IMR-90 (cell line): Measurements from ENCODE around the gene TAS2R30.

Source experiments
- BHLHE40 ChIP-seq: fragments of 150-350 bp; IDR thresholded peaks from 2 replicates; pipeline ENCODE4 v1.6.1; 2016; ENCODE audit warnings: mild to moderate bottlenecking, low read depth, low read length
- NFE2L2 ChIP-seq: fragments of 150-350 bp; IDR thresholded peaks from 2 replicates; pipeline ENCODE4 v1.6.1; 2016; ENCODE audit warnings: low read depth, mild to moderate bottlenecking, low read length
- POLR2A ChIP-seq: IDR thresholded peaks from 2 replicates; pipeline ENCODE4 v1.6.1; 2012; ENCODE audit warnings: mild to moderate bottlenecking, low read depth, low read length
- TF ChIP-seq, protein P1 (sequence below): conservative IDR thresholded peaks from 2 replicates; pipeline ENCODE4 v1.5.1; 2012; ENCODE audit warnings: mild to moderate bottlenecking, low read depth, low read length, improper control_type of control experiment

DNA sequence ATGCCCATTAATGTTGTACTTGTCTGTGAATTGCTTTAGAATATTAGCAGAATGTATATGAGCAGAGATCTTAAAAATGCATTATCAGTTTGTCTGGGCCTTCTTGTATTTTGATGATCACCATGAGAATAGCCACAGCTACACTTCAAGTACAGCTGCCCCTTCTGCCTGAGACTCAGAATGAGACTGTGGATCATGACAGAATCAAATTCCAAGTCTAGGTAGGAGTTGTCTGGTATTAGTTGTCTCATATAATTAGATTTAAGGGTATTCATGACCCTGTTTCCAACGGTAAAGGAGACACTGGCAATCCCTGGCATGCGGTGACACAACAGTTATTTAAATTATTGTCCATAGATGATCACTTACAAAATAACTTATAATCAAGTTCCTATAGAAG lies 18.3 kb upstream of the TAS2R30 start:
- TF ChIP-seq, protein P1, sequence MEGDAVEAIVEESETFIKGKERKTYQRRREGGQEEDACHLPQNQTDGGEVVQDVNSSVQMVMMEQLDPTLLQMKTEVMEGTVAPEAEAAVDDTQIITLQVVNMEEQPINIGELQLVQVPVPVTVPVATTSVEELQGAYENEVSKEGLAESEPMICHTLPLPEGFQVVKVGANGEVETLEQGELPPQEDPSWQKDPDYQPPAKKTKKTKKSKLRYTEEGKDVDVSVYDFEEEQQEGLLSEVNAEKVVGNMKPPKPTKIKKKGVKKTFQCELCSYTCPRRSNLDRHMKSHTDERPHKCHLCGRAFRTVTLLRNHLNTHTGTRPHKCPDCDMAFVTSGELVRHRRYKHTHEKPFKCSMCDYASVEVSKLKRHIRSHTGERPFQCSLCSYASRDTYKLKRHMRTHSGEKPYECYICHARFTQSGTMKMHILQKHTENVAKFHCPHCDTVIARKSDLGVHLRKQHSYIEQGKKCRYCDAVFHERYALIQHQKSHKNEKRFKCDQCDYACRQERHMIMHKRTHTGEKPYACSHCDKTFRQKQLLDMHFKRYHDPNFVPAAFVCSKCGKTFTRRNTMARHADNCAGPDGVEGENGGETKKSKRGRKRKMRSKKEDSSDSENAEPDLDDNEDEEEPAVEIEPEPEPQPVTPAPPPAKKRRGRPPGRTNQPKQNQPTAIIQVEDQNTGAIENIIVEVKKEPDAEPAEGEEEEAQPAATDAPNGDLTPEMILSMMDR: no peak
- TF ChIP-seq POLR2A (no peak), BHLHE40 (no peak), NFE2L2 (no peak)
